ENCODE measurements around the gene ROCK2.

ROCK2 gene

GRCh38 chr2:11224887-11225286 lies 119.5 kb downstream of the ROCK2 start:
- H3K79me1 ChIP-seq (ENCODE audit: low read length), result no peaks in the 10 kb centered on the region

GRCh38 chr2:11222845-11223244 lies 121.6 kb downstream of the ROCK2 start:
- Histone ChIP-seq H3K4me1 (ENCODE audit: control insufficient read depth, low read depth, low read length) (peaks cover 1% of the 10 kb centered on the region), H2BK5ac (ENCODE audit: low read length) (no peak overlapping the region), H3K79me1 (ENCODE audit: low read length) (no peaks in the 10 kb centered on the region), H3K9ac (ENCODE audit: low read length) (no peak overlapping the region), H3K4ac (ENCODE audit: low read depth, low read length) (no peak overlapping the region), H3K4me2 (ENCODE audit: low read length) (no peak overlapping the region), H4K5ac (ENCODE audit: low read length) (no peak overlapping the region), H2BK120ac (ENCODE audit: low read depth, low read length) (no peak overlapping the region), H3K4me3 (ENCODE audit: low read length) (no peak overlapping the region), H4K8ac (ENCODE audit: low read depth, low read length) (no peak overlapping the region), H3K27me3 (ENCODE audit: insufficient read depth, low read length, poor library complexity) (no peaks in the 10 kb centered on the region), H3K79me2 (ENCODE audit: control insufficient read depth, insufficient read depth, low read length) (no peaks in the 10 kb centered on the region), H3K27ac (ENCODE audit: low read depth, low read length) (no peak overlapping the region), H2AK5ac (ENCODE audit: low read length) (no peak overlapping the region), H3K23ac (ENCODE audit: low read length) (no peak overlapping the region), H2BK15ac (replicated peaks; ENCODE audit: low read depth) (no peak overlapping the region), H3K18ac (ENCODE audit: low read length) (no peak overlapping the region), H3K36me3 (ENCODE audit: control insufficient read depth, insufficient read depth, low read length) (no peaks in the 10 kb centered on the region), H3K56ac (ENCODE audit: low read length) (no peak overlapping the region)
- WGBS (ENCODE audit: extremely low coverage, insufficient coverage, low lambda C conversion rate), result no CpG with 5 or more reads among the region's 5 CpGs
- DNase-seq, result no peak

More at GRCh38 chr2:11224887-11225286, 119.5 kb downstream of the ROCK2 start:
- H2BK120ac ChIP-seq (ENCODE audit: low read depth, low read length), result no peak overlapping the region
- H3K27me3 ChIP-seq (ENCODE audit: insufficient read depth, low read length, poor library complexity), result no peaks in the 10 kb centered on the region
- no peak overlapping the region for H3K9ac ChIP-seq (ENCODE audit: low read length)
- no peak overlapping the region for H3K18ac ChIP-seq (ENCODE audit: low read length)
- H3K56ac ChIP-seq (ENCODE audit: low read length), result no peak overlapping the region
- H3K27ac ChIP-seq (ENCODE audit: low read depth, low read length), result no peak overlapping the region
- H3K4me2 ChIP-seq (ENCODE audit: low read length), result no peak overlapping the region
- no peaks in the 10 kb centered on the region for H3K36me3 ChIP-seq (ENCODE audit: control insufficient read depth, insufficient read depth, low read length)
- no peak overlapping the region for H2AK5ac ChIP-seq (ENCODE audit: low read length)
- H4K5ac ChIP-seq (ENCODE audit: low read length), result no peak overlapping the region
- H3K79me2 ChIP-seq (ENCODE audit: control insufficient read depth, insufficient read depth, low read length), result no peaks in the 10 kb centered on the region
- H3K4ac ChIP-seq (ENCODE audit: low read depth, low read length), result no peak overlapping the region
- no peak overlapping the region for H3K23ac ChIP-seq (ENCODE audit: low read length)
- H2BK5ac ChIP-seq (ENCODE audit: low read length), result no peak overlapping the region
- H3K4me1 ChIP-seq (ENCODE audit: control insufficient read depth, low read depth, low read length), result peaks cover 1% of the 10 kb centered on the region
- H2BK15ac ChIP-seq (replicated peaks; ENCODE audit: low read depth), result no peak overlapping the region
- no peak overlapping the region for H3K4me3 ChIP-seq (ENCODE audit: low read length)
- peak; percentile 2 for DNase-seq
- H4K8ac ChIP-seq (ENCODE audit: low read depth, low read length), result no peak overlapping the region

GRCh38 chr2:11220445-11220844 lies 124.0 kb downstream of the ROCK2 start:
- no peak overlapping the region for H3K9ac ChIP-seq (ENCODE audit: low read length)
- no peaks in the 10 kb centered on the region for H3K27me3 ChIP-seq (ENCODE audit: insufficient read depth, low read length, poor library complexity)
- H3K27ac ChIP-seq (ENCODE audit: low read depth, low read length), result no peak overlapping the region
- H3K56ac ChIP-seq (ENCODE audit: low read length), result no peak overlapping the region
- no peak overlapping the region for H3K4me2 ChIP-seq (ENCODE audit: low read length)
- H3K4me1 ChIP-seq (ENCODE audit: control insufficient read depth, low read depth, low read length), result peaks cover 1% of the 10 kb centered on the region
- no CpG with 5 or more reads among the region's 2 CpGs for WGBS (ENCODE audit: extremely low coverage, insufficient coverage, low lambda C conversion rate)
- no peaks in the 10 kb centered on the region for H3K36me3 ChIP-seq (ENCODE audit: control insufficient read depth, insufficient read depth, low read length)
- no peak overlapping the region for H2BK120ac ChIP-seq (ENCODE audit: low read depth, low read length)
- no peak overlapping the region for H3K4me3 ChIP-seq (ENCODE audit: low read length)
- no peak overlapping the region for H3K4ac ChIP-seq (ENCODE audit: low read depth, low read length)
- no peak overlapping the region for H4K8ac ChIP-seq (ENCODE audit: low read depth, low read length)
- H4K5ac ChIP-seq (ENCODE audit: low read length), result no peak overlapping the region
- no peak overlapping the region for H3K23ac ChIP-seq (ENCODE audit: low read length)
- DNase-seq, result no peak
- H3K18ac ChIP-seq (ENCODE audit: low read length), result no peak overlapping the region
- H2AK5ac ChIP-seq (ENCODE audit: low read length), result no peak overlapping the region
- H2BK15ac ChIP-seq (replicated peaks; ENCODE audit: low read depth), result no peak overlapping the region
- H3K79me2 ChIP-seq (ENCODE audit: control insufficient read depth, insufficient read depth, low read length), result no peaks in the 10 kb centered on the region
- H3K79me1 ChIP-seq (ENCODE audit: low read length), result no peaks in the 10 kb centered on the region
- H2BK5ac ChIP-seq (ENCODE audit: low read length), result no peak overlapping the region

- Histone ChIP-seq H3K4me1 (ENCODE audit: control insufficient read depth, low read depth, low read length) (no peaks in the 10 kb centered on the region), H2BK5ac (ENCODE audit: low read length) (no peak overlapping the region), H2BK120ac (ENCODE audit: low read depth, low read length) (no peak overlapping the region), H3K36me3 (ENCODE audit: control insufficient read depth, insufficient read depth, low read length) (no peaks in the 10 kb centered on the region), H3K4me3 (ENCODE audit: low read length) (no peak overlapping the region), H3K27ac (ENCODE audit: low read depth, low read length) (no peak overlapping the region), H3K18ac (ENCODE audit: low read length) (no peak overlapping the region), H4K5ac (ENCODE audit: low read length) (no peak overlapping the region), H2BK15ac (replicated peaks; ENCODE audit: low read depth) (no peak overlapping the region), H3K23ac (ENCODE audit: low read length) (no peak overlapping the region), H3K56ac (ENCODE audit: low read length) (no peak overlapping the region), H3K27me3 (ENCODE audit: insufficient read depth, low read length, poor library complexity) (no peaks in the 10 kb centered on the region), H3K4me2 (ENCODE audit: low read length) (no peak overlapping the region), H3K4ac (ENCODE audit: low read depth, low read length) (no peak overlapping the region), H2AK5ac (ENCODE audit: low read length) (no peak overlapping the region), H3K9ac (ENCODE audit: low read length) (no peak overlapping the region), H4K8ac (ENCODE audit: low read depth, low read length) (no peak overlapping the region), H3K79me1 (ENCODE audit: low read length) (no peaks in the 10 kb centered on the region), H3K79me2 (ENCODE audit: control insufficient read depth, insufficient read depth, low read length) (no peaks in the 10 kb centered on the region)
- DNase-seq, result no peak
- 100% methylated on average over 1 of the region's 3 CpGs for WGBS (ENCODE audit: extremely low coverage, insufficient coverage, low lambda C conversion rate)
These were observed 129.0 kb downstream of the ROCK2 start for GRCh38 chr2:11215407-11215806.

- H3K27ac ChIP-seq (ENCODE audit: low read depth, low read length), result no peak overlapping the region
- H2BK120ac ChIP-seq (ENCODE audit: low read depth, low read length), result no peak overlapping the region
- no CpG with 5 or more reads among the region's 4 CpGs for WGBS (ENCODE audit: extremely low coverage, insufficient coverage, low lambda C conversion rate)
- H2BK15ac ChIP-seq (replicated peaks; ENCODE audit: low read depth), result no peak overlapping the region
- H3K36me3 ChIP-seq (ENCODE audit: control insufficient read depth, insufficient read depth, low read length), result no peaks in the 10 kb centered on the region
- no peak overlapping the region for H3K23ac ChIP-seq (ENCODE audit: low read length)
- no peak overlapping the region for H3K9ac ChIP-seq (ENCODE audit: low read length)
- H2AK5ac ChIP-seq (ENCODE audit: low read length), result no peak overlapping the region
- no peak overlapping the region for H4K8ac ChIP-seq (ENCODE audit: low read depth, low read length)
- H2BK5ac ChIP-seq (ENCODE audit: low read length), result no peak overlapping the region
- no peaks in the 10 kb centered on the region for H3K79me1 ChIP-seq (ENCODE audit: low read length)
- no peaks in the 10 kb centered on the region for H3K27me3 ChIP-seq (ENCODE audit: insufficient read depth, low read length, poor library complexity)
- no peak overlapping the region for H3K4ac ChIP-seq (ENCODE audit: low read depth, low read length)
- H3K4me2 ChIP-seq (ENCODE audit: low read length), result no peak overlapping the region
- no peak overlapping the region for H4K5ac ChIP-seq (ENCODE audit: low read length)
- no peak for DNase-seq
- H3K18ac ChIP-seq (ENCODE audit: low read length), result no peak overlapping the region
- H3K4me3 ChIP-seq (ENCODE audit: low read length), result no peak overlapping the region
- no peaks in the 10 kb centered on the region for H3K4me1 ChIP-seq (ENCODE audit: control insufficient read depth, low read depth, low read length)
- no peak overlapping the region for H3K56ac ChIP-seq (ENCODE audit: low read length)
- H3K79me2 ChIP-seq (ENCODE audit: control insufficient read depth, insufficient read depth, low read length), result no peaks in the 10 kb centered on the region
These were observed 129.7 kb downstream of the ROCK2 start for GRCh38 chr2:11214770-11215169.

GRCh38 chr2:11213975-11214374 lies 130.5 kb downstream of the ROCK2 start:
- no peak overlapping the region for H3K4me3 ChIP-seq (ENCODE audit: low read length)
- no peaks in the 10 kb centered on the region for H3K79me1 ChIP-seq (ENCODE audit: low read length)
- H3K27me3 ChIP-seq (ENCODE audit: insufficient read depth, low read length, poor library complexity), result no peaks in the 10 kb centered on the region
- H3K56ac ChIP-seq (ENCODE audit: low read length), result no peak overlapping the region
- no peak overlapping the region for H3K4me2 ChIP-seq (ENCODE audit: low read length)
- no peaks in the 10 kb centered on the region for H3K36me3 ChIP-seq (ENCODE audit: control insufficient read depth, insufficient read depth, low read length)
- no peak overlapping the region for H3K4ac ChIP-seq (ENCODE audit: low read depth, low read length)
- no peak for DNase-seq
- no peak overlapping the region for H4K8ac ChIP-seq (ENCODE audit: low read depth, low read length)
- H3K9ac ChIP-seq (ENCODE audit: low read length), result no peak overlapping the region
- no peak overlapping the region for H2BK15ac ChIP-seq (replicated peaks; ENCODE audit: low read depth)
- H3K18ac ChIP-seq (ENCODE audit: low read length), result no peak overlapping the region
- H2AK5ac ChIP-seq (ENCODE audit: low read length), result no peak overlapping the region
- no CpG with 5 or more reads among the region's 1 CpG for WGBS (ENCODE audit: extremely low coverage, insufficient coverage, low lambda C conversion rate)
- H2BK5ac ChIP-seq (ENCODE audit: low read length), result no peak overlapping the region
- H3K4me1 ChIP-seq (ENCODE audit: control insufficient read depth, low read depth, low read length), result no peaks in the 10 kb centered on the region
- no peak overlapping the region for H3K27ac ChIP-seq (ENCODE audit: low read depth, low read length)
- H3K79me2 ChIP-seq (ENCODE audit: control insufficient read depth, insufficient read depth, low read length), result no peaks in the 10 kb centered on the region
- no peak overlapping the region for H3K23ac ChIP-seq (ENCODE audit: low read length)
- no peak overlapping the region for H4K5ac ChIP-seq (ENCODE audit: low read length)
- H2BK120ac ChIP-seq (ENCODE audit: low read depth, low read length), result no peak overlapping the region

Measured in mesendoderm (in vitro differentiated cells).